Stimulated activated CD4-positive, alpha-beta T cell treated with anti-CD3 and anti-CD28 coated beads, Interleukin-1b, Interleukin-23, amount 100 ng/mL, for 48 hours (primary cell): Measurements from ENCODE around the gene DCAF5.
"Not testable (repeated sequence)": the region's sequence is repeated elsewhere in the genome, so short reads cannot be mapped to it uniquely, and the experiment has no call there.

ENCODE experiments used
- DNase-seq: peaks from one replicate; pipeline ENCODE4 v3.0.0-alpha.2; 2020

Gene DCAF5

DNA sequence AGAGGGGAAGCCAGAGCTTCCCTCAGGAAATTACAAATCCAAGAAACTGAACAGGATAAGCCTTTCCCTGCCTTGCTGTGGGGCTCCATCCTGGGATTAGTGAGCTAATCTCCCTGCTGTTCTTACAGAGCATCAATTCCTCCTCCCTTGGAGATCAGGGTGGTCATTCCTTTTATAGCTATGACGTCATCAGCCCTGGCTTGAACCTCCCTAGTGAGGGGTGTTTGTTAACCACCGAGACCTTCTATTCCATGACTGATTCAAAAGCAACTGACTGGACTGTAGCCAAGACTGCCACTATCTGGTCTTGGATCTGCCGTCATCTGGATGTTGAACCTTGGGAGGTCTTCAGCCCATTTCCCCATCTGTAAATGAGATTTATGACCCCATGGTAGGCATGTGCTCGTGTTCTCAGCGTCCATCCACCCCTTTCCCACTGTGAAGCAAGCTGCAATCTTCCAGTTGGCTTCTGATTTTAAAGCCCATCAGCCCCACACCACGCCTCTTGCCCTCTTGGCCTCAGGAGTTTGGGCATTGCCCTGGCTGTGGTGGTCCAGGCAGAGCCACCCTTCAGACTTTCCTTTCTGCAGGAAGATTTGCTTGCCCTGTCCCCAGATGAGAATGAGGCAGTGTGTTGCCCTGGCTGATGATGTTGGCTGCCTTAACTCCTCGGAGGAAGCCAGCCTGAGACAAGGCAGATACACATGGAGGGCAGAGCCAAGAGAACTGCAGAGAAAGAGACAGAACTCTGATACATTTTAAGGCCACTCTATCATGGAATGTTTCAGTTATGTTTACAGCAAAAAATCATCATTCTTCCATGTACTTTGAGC lies 114.2 kb downstream of the DCAF5 start:
- no peak for DNase-seq

DNA sequence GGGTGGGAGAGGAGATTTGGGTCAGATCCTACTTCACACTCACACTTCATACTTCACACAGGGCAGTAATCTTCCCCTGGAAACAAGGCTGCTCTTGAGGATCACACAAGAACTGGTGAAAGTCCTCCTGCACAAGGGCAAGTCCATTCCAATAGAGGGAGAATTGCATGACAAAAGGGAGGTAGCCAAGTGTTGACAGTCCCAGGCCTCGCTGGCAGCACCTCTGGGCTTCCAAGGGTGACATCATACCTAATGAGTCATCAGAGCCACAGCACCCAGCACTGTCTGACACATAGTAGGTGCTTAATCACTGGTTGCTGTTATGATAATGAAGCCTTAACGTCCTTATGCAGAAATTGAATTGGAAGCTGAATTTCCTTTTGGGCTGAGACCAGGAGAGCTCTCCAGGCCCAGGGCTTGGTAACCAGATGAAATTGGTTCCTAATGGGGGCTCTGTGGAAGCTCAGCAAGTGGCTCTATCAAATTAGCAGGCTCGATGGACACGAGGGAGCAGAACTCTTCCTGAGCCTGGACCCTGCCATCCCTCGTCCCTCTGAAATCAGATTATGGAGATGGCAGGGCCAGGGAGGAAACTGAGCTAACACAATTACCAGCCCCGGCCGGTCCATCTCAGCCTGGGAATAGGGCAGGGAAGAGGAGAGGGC lies 115.0 kb downstream of the DCAF5 start:
- DNase-seq = no peak

DNA sequence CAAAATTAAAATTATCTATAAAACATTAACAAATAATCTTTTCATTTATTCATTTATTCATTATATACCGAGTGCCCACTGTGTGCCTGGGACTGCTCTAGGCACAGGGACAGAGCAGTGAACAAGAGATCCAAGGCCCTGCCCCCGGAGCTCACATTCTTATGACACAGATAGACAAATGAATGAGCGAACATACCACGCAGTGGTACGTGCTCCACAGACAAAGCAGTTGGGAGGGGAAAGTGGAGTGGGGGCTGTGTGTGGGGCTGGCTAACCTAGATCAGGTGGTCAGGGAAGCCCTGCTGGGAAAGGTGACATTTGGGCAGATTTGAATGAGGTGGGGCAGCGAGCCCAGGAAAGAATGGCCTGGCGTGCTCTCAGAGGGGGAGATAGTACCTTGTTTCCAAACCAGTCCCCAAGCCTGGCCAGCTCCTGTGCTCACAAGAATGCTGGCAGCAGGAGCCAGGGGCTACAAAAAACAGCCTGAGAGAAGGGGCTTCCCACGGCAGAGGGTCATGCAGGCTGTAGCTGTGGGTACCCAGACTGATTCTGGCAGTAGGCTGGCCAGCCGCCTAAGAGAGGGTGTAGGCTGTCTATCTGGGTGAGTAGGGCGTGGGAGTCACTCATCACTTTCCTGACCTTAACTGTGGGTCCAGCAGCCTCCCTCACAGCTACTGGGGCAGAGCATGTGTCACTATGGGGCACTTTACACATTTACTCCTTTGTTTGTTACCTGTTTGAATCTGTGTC lies 116.0 kb downstream of the DCAF5 start:
- no peak for DNase-seq

DNA sequence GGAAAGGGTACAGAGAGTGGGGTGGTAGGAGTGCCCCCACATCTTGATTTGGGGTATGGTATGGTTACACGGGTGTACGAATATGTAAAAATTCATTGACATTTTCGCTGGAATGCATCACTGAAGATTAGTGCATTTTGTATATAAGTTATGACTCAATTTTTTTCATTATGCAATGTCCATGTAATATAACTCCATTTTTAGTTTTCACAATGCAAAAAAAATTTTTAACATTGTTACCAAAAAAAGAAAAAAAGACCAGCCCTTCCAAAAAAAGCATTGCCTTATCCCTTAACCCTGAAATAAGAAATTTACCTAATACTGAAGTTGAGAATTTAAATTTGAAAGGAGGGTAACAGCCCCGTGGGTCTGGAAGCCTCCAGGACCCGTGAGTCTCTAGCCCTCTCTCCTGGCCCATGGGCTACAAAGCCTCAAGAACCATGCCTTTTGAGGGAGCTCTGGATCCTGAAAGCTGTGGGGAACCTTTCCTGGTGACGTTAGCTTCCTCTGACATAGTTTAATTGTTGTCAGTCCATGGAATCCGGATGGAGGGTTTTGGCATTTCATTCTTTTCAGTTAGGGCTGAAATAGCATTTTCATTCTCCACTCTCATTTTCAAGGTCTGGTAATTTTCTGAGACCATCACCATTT lies 118.2 kb downstream of the DCAF5 start:
- DNase-seq = no peak

DNA sequence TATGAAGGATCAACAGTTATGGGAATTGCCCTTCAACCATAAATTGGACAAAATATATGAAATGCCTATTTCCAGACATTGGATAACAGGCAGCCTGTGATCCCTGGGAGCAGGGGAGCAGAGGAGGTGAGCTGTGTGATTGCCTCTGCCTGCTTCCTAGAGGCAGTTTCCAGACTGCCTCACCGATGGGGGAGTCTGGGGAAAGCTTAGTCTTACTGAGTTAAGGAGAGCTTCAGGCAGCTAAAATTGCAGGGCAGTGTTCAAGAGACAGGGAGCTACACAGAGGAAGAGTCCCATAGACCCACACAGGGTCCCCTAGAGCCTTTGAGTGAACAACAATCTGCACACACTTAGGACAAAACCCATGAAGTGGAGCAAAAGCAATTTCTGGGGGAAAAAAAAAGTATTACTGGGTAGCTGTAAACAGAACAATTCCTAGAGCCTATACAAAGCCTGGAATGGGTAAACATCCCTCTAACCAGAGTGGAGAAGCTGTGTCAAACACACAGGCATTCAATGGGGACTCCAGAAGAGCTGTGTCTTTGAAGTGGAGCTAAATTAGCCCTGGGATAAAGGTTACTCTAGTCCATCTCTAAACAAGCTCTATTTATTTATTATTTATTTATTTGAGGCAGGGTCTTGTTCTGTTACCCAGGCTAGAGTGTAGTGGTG lies 125.5 kb downstream of the DCAF5 start:
- DNase-seq = no peak

DNA sequence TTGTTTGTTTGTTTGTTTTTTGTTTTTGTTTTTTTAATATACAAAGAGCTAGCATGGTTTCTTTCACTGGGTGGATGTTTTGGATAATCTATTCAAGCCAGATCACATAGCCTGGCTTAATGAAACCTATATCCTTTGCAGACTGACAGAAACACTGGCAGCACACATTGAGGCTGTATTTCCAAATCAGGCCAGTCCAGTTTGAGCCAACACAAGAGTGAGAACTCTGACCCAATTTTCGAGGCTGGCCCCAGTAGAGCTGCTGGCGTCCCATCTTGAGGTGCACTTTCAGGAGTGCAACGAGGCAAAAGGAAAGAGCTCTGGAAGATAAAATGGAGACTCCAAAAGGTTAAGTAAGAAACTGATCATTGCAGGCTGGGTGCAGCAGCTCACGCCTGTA lies 129.9 kb downstream of the DCAF5 start:
- no peak for DNase-seq

DNA sequence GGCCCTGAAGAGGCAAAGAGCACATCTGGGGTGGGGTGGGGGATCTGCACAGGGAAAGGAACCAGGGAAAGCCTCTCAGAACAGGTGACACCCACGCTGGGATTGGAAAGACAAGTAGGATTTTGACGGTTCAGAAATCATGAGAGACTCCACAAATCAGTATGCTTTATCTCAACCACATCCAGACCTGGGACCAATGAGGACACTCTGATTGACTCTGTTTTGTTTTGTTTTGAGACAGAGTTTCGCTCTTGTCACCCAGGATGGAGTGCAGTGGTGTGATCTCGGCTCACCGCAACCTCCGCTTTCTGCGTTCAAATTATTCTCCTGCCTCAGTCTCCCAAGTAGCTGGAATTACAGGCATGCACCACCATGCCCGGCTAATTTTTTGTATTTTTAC lies 130.8 kb downstream of the DCAF5 start:
- not testable (repeated sequence) for DNase-seq

DNA sequence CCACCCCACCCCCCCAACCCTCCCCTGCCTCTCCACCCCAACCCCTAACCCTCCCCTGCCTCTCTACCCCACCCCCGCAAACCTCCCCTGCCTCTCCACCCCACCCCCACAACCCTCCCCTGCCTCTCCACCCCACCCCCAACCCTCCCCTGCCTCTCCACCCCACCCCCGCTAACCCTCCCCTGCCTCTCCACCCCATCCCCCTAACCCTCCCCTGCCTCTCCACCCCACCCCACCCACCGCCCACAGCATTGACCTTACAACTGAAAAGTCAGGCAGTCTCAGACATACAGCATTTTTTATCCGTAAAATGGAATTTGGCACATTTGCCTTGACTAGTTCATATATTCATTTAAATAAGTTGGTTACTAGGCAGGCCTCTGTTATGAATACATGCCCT lies 135.2 kb downstream of the DCAF5 start:
- no peak for DNase-seq

DNA sequence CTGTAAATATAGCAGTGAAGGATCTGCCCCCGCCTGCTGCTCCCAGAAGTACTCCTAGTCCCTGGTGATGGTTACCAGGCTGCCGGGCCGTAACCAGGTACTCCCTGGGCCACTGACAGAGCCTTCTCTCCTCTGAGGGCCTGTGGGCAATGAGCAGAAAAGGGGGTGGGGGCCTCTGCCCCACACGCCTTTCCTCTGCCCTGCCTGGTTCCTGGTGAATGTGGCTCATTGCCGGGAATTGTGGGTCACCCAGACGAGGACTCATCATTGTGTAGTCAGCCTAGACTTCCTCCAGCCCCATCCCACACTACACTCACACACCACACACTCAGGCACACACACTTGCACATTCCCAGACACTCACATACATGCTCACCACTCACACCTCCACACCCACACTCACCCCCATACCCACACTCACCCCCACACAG lies 138.1 kb downstream of the DCAF5 start:
- no peak for DNase-seq

DNA sequence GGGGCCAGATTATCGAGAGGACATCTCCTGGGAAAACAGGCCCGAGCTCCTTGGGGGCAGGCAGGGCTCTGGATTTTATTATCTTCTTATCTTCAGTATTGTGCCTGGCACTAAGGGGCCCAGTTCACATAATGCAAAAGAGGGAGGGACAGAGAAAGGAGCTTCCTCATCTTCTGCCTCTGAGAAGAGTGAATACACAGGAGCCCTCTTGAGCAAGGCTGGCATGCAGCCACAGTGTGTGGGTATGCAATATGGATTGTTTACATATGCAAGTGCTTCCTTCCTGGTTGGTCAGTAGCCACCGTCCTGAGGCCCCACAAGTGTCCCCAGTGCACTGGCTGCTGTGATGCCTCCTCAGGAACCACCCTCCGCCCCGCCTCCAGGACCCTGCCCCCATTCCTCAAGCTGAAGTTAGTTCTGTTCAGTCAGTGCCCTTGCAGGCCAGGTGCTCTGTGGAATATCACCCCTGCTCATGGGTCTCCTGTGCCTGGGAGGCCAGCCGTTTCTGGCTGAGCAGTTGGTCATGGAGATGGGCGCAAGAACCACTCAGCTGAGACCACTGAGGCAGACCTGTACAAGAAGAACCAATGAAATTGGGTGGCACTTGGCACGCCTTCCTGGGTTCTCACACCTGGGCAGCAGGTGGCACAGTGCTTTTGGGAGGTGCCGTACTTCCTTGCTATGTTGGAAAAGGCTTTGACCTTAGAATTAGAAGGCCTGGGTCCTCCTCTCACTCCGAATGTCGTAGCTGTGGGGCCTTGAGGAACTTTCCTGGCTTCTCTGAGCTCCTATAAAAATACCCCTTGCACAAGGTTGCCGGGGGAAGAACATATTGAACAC lies 138.8 kb downstream of the DCAF5 start:
- DNase-seq = no peak

DNA sequence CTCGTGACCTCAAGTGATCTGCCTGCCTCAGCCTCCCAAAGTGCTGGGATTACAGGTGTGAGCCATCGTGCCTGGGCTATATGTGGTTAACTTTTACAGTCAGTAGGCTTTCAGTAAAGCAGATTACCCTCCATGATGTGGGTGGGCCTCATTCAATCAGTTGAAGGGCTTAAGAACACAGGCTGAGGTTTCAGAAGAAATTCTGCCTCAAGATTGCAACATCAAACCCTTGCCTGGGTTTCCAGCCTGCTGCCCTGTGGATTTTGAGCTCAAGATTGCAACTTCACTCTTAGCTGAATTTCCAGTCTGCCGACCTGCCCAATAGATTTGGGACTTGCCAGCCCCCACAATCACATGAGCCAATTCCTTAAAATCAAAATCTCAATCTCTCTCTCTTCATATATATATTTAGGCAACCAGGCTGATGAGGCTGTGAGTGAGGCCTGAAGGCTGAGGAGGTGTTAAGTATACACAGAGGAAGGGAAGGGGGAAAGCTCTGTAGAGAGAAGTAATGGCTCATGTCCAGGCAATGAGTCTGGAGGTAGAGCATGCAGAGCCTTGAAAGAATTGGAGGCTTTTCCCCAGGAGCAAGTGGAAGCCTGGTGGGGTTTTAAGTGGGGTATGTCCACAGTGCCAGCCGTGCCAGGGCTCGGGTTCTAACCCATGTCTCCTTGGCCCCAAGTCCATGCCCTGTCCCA lies 140.5 kb downstream of the DCAF5 start:
- no peak for DNase-seq

DNA sequence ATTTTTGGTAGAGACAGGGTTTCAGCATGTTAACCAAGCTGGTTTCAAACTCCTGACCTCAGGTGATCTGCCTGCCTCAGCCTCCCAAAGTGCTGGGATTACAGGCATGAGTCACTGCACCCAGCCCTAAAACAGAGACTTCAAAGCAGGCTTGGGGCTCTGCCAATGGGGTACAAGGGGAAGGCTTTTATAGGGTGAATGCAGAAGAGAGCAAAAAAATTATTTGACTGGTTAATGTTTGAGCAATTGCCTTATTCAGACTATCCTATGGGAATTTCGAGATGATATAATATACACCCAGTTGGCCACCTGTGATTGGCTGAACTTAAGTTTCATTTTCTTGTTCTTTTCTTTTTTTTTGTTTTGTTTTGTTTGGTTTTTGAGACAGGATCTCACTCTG lies 142.3 kb downstream of the DCAF5 start:
- DNase-seq = no peak

DNA sequence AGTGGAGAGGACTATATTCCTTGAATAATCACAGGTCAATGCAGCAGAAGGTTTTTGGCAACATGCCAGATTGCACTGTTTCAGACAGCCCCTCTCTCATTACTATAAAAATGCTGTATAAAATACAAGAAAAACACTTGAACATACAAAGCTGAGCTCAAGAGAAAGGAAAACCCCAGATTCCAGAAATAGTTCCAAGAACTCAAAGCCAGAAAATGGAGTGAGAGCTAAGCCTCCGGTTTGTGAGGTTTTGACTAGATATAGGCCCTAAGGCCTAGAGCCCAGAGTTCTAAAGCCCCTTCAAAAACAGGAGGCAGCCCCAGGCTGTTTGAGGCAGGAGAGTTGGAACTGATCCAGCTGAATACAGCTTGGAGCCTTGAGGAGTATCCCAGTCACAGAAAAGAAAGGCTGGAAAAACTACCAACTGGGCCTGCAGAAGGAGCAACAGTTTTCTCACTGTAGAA lies 144.5 kb downstream of the DCAF5 start:
- DNase-seq = no peak

DNA sequence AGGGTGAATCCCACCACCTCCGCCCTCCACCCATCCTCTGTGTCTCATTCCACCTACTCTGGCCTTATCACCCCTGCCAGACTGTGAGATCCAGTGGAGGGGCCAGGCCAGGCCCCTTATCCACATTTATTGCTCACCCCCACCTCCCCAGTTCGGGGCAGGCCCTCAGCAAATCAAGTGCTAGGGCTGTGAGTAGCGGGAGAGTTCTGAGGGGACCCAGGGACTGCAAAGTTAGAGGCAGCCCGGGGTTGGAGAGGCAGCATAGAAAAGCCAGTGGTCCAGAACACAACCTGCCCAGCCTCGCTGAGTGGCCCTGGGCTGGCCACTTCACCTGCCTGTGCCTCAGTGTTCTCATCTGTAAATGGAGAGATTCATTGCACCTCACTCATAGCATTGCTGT lies 146.6 kb downstream of the DCAF5 start:
- DNase-seq = no peak

DNA sequence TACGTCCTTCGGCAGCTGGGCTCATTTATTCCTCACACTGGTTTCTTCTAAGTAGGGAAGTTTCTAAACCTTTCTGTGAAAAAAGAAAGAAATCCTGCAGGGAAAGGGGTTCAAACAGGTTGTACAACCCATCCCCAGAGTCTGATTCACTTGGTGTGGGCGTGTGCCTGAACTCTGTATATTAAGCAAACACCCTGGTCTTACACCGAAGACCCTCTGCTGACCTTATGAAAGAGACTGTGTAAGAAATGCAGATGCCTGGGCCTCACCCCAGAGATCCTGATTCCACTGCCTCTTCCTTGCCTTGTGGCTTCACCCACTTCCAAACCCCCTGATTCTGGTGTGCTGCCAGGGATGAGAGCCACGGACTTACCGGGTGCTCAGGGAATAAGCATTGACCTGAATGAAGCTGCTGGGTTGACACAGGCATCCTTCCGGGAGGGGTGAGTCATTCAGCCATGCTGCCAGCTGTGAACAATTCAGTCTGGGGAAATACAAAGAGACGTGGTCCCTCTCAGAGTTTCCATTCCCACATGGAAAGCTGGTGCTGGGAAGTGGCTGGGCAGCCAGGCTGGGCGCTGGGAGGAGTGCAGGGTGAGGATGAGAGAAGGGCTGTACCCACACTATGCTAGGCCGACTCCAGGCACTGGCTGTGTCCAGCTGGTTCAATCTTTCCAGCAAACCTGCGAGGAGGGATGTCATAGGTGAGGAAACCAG lies 147.3 kb downstream of the DCAF5 start:
- no peak for DNase-seq

DNA sequence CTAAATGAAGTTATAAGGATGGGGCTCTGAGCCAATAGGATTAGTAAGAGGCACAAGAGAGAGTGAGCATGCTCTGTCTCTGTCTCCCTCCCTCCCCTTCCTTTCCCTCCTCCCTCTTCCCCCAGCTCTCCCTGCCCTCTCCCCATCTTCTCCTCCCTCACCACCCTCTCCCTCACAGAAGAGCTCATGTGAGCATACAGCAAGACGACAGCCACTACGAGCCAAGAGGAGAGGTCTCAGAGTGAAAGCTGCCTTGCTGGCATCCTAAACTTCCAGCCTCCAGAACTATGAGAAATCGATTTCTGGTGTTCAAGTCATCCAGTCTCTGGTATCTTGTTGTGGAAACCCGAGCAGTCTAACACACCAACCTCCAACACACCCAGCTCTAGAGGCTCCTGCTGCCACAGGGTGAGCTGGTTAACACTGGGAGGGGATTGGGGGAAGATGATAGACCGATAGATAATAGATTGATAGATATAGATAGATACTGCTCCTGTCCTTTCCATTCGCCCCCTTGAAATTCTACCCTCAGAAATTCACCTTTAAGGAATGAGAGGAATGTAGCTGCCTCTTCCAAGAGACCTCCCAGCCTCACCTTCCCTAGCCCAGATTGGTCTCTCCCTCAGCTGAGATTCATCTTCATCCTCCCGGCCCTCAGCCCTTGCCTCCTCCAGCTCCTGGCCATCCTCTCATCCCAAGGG lies 148.0 kb downstream of the DCAF5 start:
- no peak for DNase-seq

DNA sequence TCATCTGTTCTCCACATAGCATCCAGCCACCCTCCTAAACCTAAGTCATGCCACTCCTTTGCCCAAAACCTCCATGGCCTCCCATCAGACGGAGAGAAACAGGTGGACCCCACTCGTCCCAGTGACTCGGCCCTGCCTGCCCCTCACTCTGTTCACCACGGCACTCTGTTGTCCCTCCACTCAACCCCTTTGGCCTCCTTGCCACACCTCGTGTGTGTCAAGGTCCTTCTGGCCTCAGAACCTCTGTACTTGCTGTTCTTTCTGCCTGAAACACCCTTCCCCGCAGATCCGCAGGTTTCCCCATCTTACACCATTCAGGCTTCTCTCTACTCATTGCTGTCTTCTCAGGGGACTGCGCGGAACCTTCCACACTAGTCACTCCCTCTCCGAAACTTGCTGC lies 149.3 kb downstream of the DCAF5 start:
- DNase-seq = no peak

DNA sequence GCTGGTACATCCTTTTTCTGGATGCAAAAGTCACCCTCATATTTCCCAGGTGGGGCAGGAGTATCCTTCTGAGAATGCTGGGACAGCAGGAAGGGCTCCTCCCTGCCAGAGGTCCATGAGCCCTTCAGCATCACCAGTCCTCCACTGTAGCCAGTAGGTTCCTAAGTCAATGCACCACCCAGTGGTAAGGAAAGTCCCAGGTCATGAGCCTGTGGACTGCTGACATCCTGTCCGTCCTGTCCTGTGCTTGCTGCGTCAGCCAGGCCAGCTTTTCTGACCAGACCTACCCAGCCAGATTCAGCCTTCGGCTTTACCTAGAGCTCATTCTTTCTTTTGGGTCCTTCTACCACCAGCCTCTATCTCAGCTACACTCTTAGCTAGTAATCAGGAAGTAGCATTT lies 150.8 kb downstream of the DCAF5 start:
- DNase-seq = no peak

DNA sequence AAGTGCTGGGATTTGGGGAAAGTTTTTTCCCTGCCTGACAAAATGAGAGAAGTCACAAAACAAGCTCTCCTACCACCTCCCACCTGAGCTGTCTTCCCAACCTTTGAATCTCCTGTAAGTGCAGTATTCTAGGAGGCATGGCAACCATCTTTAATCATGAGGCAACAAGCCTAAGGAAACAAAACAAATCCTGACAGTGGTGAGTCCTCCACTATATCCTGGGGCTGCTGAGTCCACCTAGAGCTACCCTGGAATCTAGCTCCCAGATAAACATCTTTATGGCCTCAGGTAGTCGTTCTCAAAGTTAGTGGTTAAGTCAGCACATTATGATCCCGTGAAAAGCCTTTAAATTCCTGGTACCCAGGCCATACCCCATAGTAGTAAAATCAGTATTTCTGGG lies 151.5 kb downstream of the DCAF5 start:
- no peak for DNase-seq
